ENCODE measurements around the gene ZFP62. TPM values are rescaled to one million over a fixed set of nuclear protein-coding genes. Genes with fewer than 3 reads are reported as not detected.
A peak's percentile ranks its signal among the peaks of the same experiment; 100 is the strongest.

Gene ZFP62
- total and polyA plus RNA-seq, 5 donors: 12.0 to 22.8 (median 20.1) TPM

DNA sequence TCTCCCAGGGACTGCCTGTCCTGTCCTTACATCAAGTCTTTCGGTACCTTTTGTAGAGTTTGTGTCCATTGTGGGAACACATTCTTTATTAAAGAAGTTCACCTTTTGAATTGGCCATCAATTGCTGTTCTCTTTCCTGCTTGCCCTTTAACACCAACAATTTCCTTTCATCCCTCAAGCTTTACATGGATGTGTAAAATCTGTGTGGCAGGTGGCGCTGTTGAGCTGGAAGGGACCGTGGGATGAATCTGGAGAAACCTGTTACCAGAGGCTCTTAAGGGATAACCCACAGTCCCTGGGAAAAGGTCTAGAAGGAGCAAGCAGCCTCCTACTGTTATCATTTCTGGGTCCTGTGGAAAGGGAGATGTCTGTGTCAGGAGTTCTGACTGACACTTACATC lies 7.9 kb upstream of the ZFP62 start:
- Histone ChIP-seq H3K27me3 (ENCODE audit: control insufficient read depth, insufficient read depth) (no peaks in the 10 kb centered on the region), H3K4me3 (ENCODE audit: low read length) (no peak overlapping the region), H3K27ac (ENCODE audit: low read length) (no peak overlapping the region), H3K4me1 (ENCODE audit: control insufficient read depth, insufficient read depth, low read length) (peaks cover 2% of the 10 kb centered on the region), H3K9me3 (ENCODE audit: control insufficient read depth, low read length) (no peaks in the 10 kb centered on the region)
- DNase-seq: peak; percentile 78 to 92 (median 88)
- ATAC-seq: peak; percentile 70 to 82
- intact Hi-C loops (cut with DNase I): loop anchor here (5.0 to 10.0 kb wide), 4 partner anchors 64 to 306 kb away; partner anchors contain the start of gene MGAT1 (in 1 of the 4)
- WGBS: 1% methylated on average over 3 of the region's 3 CpGs

DNA sequence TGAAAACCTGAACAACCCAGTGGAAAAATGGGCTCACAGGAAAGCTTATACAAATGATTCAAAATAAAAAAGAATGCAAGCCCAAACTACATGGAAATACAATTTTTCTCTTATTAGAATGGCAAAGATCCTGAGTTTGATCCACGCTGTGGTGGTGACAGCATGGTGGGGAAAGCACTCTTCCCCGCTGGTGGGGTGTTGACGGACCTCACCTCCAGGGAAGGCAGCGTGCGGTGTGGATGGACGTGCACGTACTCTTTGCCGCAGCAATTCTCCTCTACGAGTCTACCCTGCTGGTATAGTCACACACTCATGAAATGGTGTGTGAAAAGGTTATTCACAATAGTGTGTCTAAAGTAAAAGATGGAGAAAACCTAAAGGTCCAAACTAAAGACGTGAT lies 5.9 kb upstream of the ZFP62 start:
- no peak for ATAC-seq
- no peaks in the 10 kb centered on the region for H3K9me3 ChIP-seq (ENCODE audit: control insufficient read depth, low read length)
- H3K4me3 ChIP-seq (ENCODE audit: low read length): no peak overlapping the region
- WGBS: 77% methylated on average over 10 of the region's 10 CpGs
- no peaks in the 10 kb centered on the region for H3K27me3 ChIP-seq (ENCODE audit: control insufficient read depth, insufficient read depth)
- DNase-seq: no peak
- peaks cover 2% of the 10 kb centered on the region for H3K4me1 ChIP-seq (ENCODE audit: control insufficient read depth, insufficient read depth, low read length)
- H3K27ac ChIP-seq (ENCODE audit: low read length): no peak overlapping the region
- intact Hi-C loops (cut with DNase I): loop anchor here (5.0 to 10.0 kb wide), 4 partner anchors 62 to 308 kb away; partner anchors contain the start of gene MGAT1 (in 1 of the 4)

DNA sequence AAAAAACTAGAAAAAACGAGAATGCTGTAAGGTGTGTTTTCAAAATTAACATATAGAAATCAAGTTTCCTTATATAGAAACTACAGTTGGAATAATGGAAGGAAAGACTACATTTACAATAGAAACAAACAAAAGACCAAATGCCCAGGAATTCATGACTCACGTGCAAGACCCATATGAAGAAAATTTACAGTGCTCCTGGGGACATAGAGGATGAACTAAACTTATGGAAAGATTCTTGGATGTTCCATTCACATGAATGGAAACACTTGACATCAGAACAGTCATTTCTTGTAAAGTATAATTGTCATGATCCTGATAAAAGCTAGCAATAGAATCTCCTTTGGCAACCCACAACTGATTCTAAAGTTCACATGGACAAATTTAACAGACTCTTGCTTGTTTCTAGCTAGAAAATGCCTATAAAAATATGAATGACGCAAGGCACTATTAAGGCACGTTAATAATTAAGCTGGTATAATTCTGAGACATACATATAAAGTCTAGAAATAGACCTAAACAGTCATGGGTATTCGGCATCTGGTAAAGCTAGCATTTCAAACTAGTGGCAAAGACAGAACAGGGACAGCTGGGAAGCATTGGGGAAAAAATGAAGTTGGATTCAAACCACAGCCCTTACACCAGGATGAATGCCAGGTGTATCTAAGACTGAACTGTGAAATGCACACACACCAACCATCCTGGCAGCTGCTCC lies 5.1 kb upstream of the ZFP62 start:
- Histone ChIP-seq H3K27me3 (ENCODE audit: control insufficient read depth, insufficient read depth) (no peaks in the 10 kb centered on the region), H3K4me1 (ENCODE audit: control insufficient read depth, insufficient read depth, low read length) (peaks cover 2% of the 10 kb centered on the region), H3K9me3 (ENCODE audit: control insufficient read depth, low read length) (no peaks in the 10 kb centered on the region), H3K27ac (ENCODE audit: low read length) (no peak overlapping the region), H3K4me3 (ENCODE audit: low read length) (no peak overlapping the region)
- WGBS: 71% methylated on average over 5 of the region's 5 CpGs
- ATAC-seq (no peak), DNase-seq (no peak)
- intact Hi-C loops (cut with DNase I): loop anchor here (5.0 to 10.0 kb wide), 4 partner anchors 61 to 309 kb away; partner anchors contain the start of gene MGAT1 (in 1 of the 4)

DNA sequence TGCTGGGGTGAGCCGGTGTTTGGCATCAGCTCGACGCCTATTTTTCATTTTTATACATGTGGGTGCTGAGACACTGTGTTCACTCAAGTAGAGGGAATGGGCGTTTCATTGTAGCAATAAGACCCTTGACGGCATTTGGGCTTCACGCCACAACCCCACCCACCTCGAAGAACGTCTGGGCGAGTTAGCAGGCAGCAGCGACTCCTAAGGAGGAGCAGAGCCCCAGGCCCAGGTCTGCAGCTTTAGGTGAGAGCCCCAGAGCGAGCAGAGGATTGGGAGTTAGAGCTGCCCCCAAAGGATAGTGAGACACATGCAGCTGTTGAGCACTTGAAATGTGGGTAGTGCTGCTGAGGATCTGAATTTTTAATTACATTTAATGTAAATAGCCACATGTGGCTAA lies 1.6 kb upstream of the ZFP62 start:
- ATAC-seq: no peak
- no peaks in the 10 kb centered on the region for H3K4me1 ChIP-seq (ENCODE audit: control insufficient read depth, insufficient read depth, low read length)
- no peak overlapping the region for H3K27ac ChIP-seq (ENCODE audit: low read length)
- intact Hi-C loops (cut with DNase I): loop anchor here in 3 of 4 donors (10.0 kb wide), 3 partner anchors 58 to 312 kb away; partner anchors contain the start of gene MGAT1 (in 1 of the 3)
- H3K27me3 ChIP-seq (ENCODE audit: control insufficient read depth, insufficient read depth): no peaks in the 10 kb centered on the region
- no peaks in the 10 kb centered on the region for H3K9me3 ChIP-seq (ENCODE audit: control insufficient read depth, low read length)
- DNase-seq: no peak
- H3K4me3 ChIP-seq (ENCODE audit: low read length): no peak overlapping the region
- WGBS: 61% methylated on average over 11 of the region's 11 CpGs

DNA sequence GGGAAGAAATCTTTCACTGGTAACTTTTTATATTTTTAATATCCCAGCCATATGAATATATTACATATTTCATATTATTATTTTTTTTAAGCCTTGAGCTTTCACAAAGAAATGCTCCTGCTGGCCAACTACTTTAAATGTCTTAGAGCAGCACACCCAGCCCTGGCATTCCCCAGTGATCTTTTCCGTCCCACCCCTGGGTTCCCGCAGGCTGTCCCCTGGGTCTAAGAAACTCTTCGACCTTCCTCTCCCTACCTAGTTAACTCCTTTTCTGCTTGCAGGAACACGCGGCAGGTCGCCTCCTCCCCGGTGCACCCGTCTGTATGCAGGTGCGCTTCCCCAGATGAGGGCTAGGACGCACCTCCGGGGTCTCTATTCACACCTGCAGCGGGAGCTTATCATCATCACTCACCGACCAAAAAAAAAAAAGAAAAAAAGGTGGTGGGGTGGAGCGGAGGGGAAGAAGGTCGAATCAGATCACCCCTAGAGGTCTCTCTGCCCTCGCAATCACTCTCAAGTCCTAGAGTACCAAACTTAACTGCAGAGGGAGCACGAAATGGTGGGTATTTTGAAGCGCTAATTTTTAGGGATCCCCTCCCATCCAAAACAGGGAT lies 696 bp downstream of the ZFP62 start:
- Histone ChIP-seq H3K4me1 (ENCODE audit: control insufficient read depth, insufficient read depth, low read length) (no peaks in the 10 kb centered on the region), H3K4me3 (ENCODE audit: low read length) (peak overlapping the region; percentile 72), H3K27ac (ENCODE audit: low read length) (peak overlapping the region; percentile 81), H3K27me3 (ENCODE audit: control insufficient read depth, insufficient read depth) (no peaks in the 10 kb centered on the region), H3K9me3 (ENCODE audit: control insufficient read depth, low read length) (no peaks in the 10 kb centered on the region)
- peak in 1 of 3 donors; percentile 21 for DNase-seq
- WGBS: 1% methylated on average over 18 of the region's 18 CpGs
- peak; percentile 52 to 59 for ATAC-seq
- intact Hi-C loops (cut with DNase I): loop anchor here in 3 of 4 donors (10.0 kb wide), 3 partner anchors 56 to 314 kb away; partner anchors contain the start of gene MGAT1 (in 1 of the 3)

DNA sequence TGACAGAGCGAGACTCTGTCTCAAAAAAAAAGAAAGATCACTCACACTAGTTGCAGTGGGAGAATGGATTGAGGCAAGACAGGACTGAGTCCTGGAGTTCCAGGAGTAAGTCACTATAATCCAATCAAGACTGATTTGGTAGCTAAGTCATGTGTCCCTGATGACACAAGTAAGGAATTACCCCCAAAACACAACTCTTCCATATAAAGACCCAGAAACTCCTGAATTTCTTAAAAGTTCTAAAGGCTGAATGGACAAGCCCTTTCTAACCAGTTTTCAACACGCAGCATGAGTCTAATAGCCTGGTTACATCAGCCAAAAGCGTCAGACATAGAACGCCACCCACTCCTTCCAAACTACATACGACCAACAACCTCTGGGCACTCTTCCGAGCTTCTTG lies 2.5 kb downstream of the ZFP62 start:
- H3K27me3 ChIP-seq (ENCODE audit: control insufficient read depth, insufficient read depth): no peaks in the 10 kb centered on the region
- no peaks in the 10 kb centered on the region for H3K4me1 ChIP-seq (ENCODE audit: control insufficient read depth, insufficient read depth, low read length)
- intact Hi-C loops (cut with DNase I): loop anchor here in 1 of 4 donors (10.0 kb wide), 1 partner anchor 54 kb away; the partner anchor contains the start of gene MGAT1

DNA sequence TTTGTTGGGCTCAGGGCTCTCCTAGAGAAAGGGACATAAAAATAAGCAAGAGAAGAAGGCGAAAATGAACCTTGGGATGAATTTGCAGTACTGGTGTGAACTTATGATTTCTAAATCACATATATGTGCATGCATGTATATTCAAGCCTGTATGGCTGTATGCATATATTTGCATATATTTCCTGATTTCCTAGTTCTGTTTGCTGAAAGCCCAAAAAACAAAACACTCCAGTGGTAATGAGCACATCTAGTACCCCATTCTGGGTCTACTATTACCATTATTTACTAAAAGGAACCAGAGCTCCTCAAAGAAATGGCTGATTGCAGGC lies 7.3 kb downstream of the ZFP62 start:
- DNase-seq (no peak), ATAC-seq (no peak)
- 93% methylated on average over 1 of the region's 1 CpG for WGBS
- Histone ChIP-seq H3K9me3 (ENCODE audit: control insufficient read depth, low read length) (no peaks in the 10 kb centered on the region), H3K4me3 (ENCODE audit: low read length) (no peak overlapping the region), H3K27me3 (ENCODE audit: control insufficient read depth, insufficient read depth) (no peaks in the 10 kb centered on the region), H3K27ac (ENCODE audit: low read length) (no peak overlapping the region), H3K4me1 (ENCODE audit: control insufficient read depth, insufficient read depth, low read length) (no peaks in the 10 kb centered on the region)
- intact Hi-C loops (cut with DNase I): loop anchor here in 1 of 4 donors (10.0 kb wide), 1 partner anchor 49 kb away; the partner anchor contains the start of gene MGAT1

More for the DNA sequence above, 2.5 kb downstream of the ZFP62 start:
- Histone ChIP-seq H3K27ac (ENCODE audit: low read length) (no peak overlapping the region), H3K4me3 (ENCODE audit: low read length) (no peak overlapping the region), H3K9me3 (ENCODE audit: control insufficient read depth, low read length) (no peaks in the 10 kb centered on the region)
- ATAC-seq (no peak), DNase-seq (no peak)
- WGBS: 96% methylated on average over 6 of the region's 6 CpGs

DNA sequence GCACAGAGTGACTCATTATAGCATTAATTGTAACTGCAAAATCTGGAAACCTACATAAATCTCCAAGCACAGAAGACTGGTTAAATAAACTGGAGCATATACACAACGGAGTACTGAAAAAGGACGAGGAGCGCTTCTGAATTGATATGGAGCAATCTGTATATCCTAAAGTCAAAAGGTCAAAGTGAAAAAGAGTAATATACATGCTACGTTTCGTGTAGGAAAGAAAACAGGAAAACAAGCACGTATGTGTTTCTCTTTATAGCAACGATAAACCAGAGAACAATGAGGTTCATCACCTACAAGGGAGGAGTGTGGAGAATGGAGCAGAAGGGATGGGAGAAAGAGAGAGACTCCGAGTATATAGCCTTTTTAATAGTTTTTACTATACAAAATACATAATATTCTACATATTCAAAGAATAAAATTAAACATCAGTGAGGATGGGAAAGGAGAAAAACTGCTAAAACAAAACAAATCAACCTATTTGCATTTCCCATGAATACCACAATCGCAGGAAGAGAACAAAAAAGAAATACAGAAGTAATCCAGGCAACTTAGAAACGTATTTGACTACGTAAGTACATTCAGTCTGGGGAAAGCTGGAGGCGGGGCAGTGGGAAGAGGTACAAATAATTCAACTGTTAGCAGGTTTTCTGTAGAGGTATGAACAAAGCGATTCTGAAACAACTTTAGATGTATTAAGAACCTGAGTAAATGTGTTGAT lies 7.8 kb downstream of the ZFP62 start:
- DNase-seq: no peak
- no peaks in the 10 kb centered on the region for H3K9me3 ChIP-seq (ENCODE audit: control insufficient read depth, low read length)
- 72% methylated on average over 13 of the region's 13 CpGs for WGBS
- H3K27me3 ChIP-seq (ENCODE audit: control insufficient read depth, insufficient read depth): no peaks in the 10 kb centered on the region
- ATAC-seq: no peak
- no peaks in the 10 kb centered on the region for H3K4me1 ChIP-seq (ENCODE audit: control insufficient read depth, insufficient read depth, low read length)
- no peak overlapping the region for H3K27ac ChIP-seq (ENCODE audit: low read length)
- H3K4me3 ChIP-seq (ENCODE audit: low read length): no peak overlapping the region
- intact Hi-C loops (cut with DNase I): loop anchor here in 1 of 4 donors (10.0 kb wide), 1 partner anchor 48 kb away; the partner anchor contains the start of gene MGAT1

DNA sequence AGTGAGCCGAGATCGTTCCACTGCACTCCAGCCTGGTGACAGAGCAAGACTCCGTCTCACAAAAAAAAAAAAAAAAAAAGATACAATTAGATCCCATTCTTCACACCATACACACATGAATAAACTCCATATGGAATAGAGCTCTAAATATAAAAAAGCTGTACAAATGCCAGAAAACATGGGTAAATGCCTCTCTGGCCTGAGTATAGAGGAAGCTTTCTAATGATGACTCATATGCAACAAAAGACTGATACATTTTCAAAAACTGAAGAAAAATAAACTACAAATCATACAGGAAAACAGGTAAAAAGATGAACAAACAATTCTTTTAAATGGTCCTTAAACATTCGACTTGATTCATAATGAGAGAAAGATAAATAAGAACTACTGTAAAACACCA lies 8.6 kb downstream of the ZFP62 start:
- intact Hi-C loops (cut with DNase I): loop anchor here in 1 of 4 donors (10.0 kb wide), 1 partner anchor 48 kb away; the partner anchor contains the start of gene MGAT1
- Histone ChIP-seq H3K4me1 (ENCODE audit: control insufficient read depth, insufficient read depth, low read length) (no peaks in the 10 kb centered on the region), H3K4me3 (ENCODE audit: low read length) (no peak overlapping the region), H3K27ac (ENCODE audit: low read length) (no peak overlapping the region), H3K9me3 (ENCODE audit: control insufficient read depth, low read length) (no peaks in the 10 kb centered on the region), H3K27me3 (ENCODE audit: control insufficient read depth, insufficient read depth) (no peaks in the 10 kb centered on the region)
- ATAC-seq (no peak), DNase-seq (no peak)
- 78% methylated on average over 4 of the region's 4 CpGs for WGBS

DNA sequence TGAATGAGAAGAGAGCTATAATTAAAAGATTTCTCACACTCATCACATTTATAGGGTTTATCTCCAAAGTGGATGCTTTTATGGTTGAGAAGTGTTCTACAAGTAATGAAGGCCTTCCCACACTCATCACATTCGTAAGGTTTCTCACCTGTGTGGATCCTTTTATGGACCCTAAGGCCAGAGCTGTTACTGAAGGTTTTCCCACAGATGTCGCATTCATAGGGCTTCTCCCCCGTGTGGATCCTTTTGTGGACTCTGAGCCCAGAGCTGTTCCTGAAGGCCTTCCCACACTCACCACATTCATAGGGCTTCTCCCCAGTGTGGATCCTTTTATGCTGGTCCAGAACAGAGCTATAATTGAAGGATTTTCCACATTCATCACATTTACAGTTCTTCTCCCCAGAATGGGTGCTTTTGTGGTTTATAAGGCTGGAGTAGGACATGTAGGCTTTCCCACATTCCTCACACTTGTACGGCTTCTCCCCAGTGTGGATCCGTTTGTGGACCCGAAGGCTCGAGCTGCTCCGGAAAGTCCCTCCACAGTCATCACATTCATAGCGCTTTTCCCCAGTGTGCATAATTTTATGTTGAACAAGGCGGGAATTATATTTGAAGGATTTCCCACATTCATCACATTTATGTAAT lies 10.5 kb downstream of the ZFP62 start:
- no peak for DNase-seq
- 97% methylated on average over 10 of the region's 10 CpGs for WGBS

More for the DNA sequence above, 10.5 kb downstream of the ZFP62 start:
- intact Hi-C loops (cut with DNase I): loop anchor here in 1 of 4 donors (10.0 kb wide), 1 partner anchor 46 kb away; the partner anchor contains the start of gene MGAT1
- Histone ChIP-seq H3K27me3 (ENCODE audit: control insufficient read depth, insufficient read depth) (no peaks in the 10 kb centered on the region), H3K9me3 (ENCODE audit: control insufficient read depth, low read length) (no peaks in the 10 kb centered on the region), H3K4me3 (ENCODE audit: low read length) (no peak overlapping the region), H3K4me1 (ENCODE audit: control insufficient read depth, insufficient read depth, low read length) (no peaks in the 10 kb centered on the region), H3K27ac (ENCODE audit: low read length) (no peak overlapping the region)
- ATAC-seq: no peak
